IMR-90 (cell line): ENCODE measurements around the gene TRIM17. TPM values are rescaled to one million over a fixed set of nuclear protein-coding genes. Genes with fewer than 3 reads are reported as not detected.

ENCODE experiments used
- ATAC-seq: fragments of 200-7000 bp; cut with Tn5 transposase; 2 replicates; pipeline ENCODE4 v1.9.1; 2020; ENCODE audit warnings: low read depth, mild to moderate bottlenecking, moderate library complexity
- BruUV-seq: library from RNA; stranded (reverse); fragments of 400-500 nt; replicated peaks from 2 replicates; lab custom pipeline; 2021; lab: Mats Ljungman, UMichigan
- CTCF ChIA-PET: fragments of 300-600 bp; formaldehyde crosslinking; extraction: SDS; loops from one replicate; lab custom pipeline; 2021; ENCODE audit warnings: antibody characterized with exemption; lab: Yijun Ruan, JAX
- POLR2A ChIA-PET: fragments of 300-600 bp; sonication (Branson Sonifier 250); formaldehyde crosslinking; loops from one replicate; lab custom pipeline; 2022; ENCODE audit warnings: antibody characterized with exemption; ENCODE audit not compliant: unreplicated experiment; lab: Charles Lee
- DNase-seq: peaks from one replicate; pipeline ENCODE4 v3.0.0; 2013
- H2AFZ ChIP-seq: replicated peaks from 2 replicates; pipeline ENCODE3; 2013; ENCODE audit warnings: low read length, mild to moderate bottlenecking; ENCODE audit not compliant: poor library complexity
- H2AK5ac ChIP-seq: 2 replicates; pipeline ENCODE4 v1.6.1; 2013; ENCODE audit warnings: low read depth, low read length, inconsistent platforms
- H2AK9ac ChIP-seq: replicated peaks from 2 replicates; pipeline ENCODE3; 2013; ENCODE audit warnings: mild to moderate bottlenecking, low read depth, low read length, moderate library complexity; ENCODE audit not compliant: poor library complexity
- H2BK120ac ChIP-seq: 2 replicates; pipeline ENCODE4 v1.6.1; 2013; ENCODE audit warnings: low read depth, low read length, inconsistent platforms
- H2BK15ac ChIP-seq: 3 replicates; pipeline ENCODE4 v1.6.1; 2013; ENCODE audit warnings: low read depth, low read length, inconsistent platforms
- H2BK20ac ChIP-seq: 2 replicates; pipeline ENCODE4 v1.6.1; 2013; ENCODE audit warnings: low read depth, mild to moderate bottlenecking, inconsistent platforms, low read length, moderate library complexity
- H2BK5ac ChIP-seq: 2 replicates; pipeline ENCODE4 v1.6.1; 2013; ENCODE audit warnings: mild to moderate bottlenecking, low read depth, low read length, inconsistent platforms; ENCODE audit not compliant: poor library complexity, severe bottlenecking
- H3K14ac ChIP-seq: replicated peaks from 2 replicates; pipeline ENCODE4 v1.6.1; 2013; ENCODE audit warnings: low read depth, low read length, inconsistent platforms
- H3K18ac ChIP-seq: 2 replicates; pipeline ENCODE4 v1.6.1; 2013; ENCODE audit warnings: low read depth, low read length, control low read depth
- H3K23ac ChIP-seq: 2 replicates; pipeline ENCODE4 v1.6.1; 2013; ENCODE audit warnings: low read depth, low read length, inconsistent platforms
- H3K27ac ChIP-seq: 2 replicates; pipeline ENCODE4 v1.5.1; 2013; ENCODE audit warnings: mild to moderate bottlenecking, control low read depth, low read length; ENCODE audit not compliant: insufficient read depth
- H3K27me3 ChIP-seq: 2 replicates; pipeline ENCODE4 v1.6.1; 2013; ENCODE audit warnings: low read length; ENCODE audit not compliant: control insufficient read depth, insufficient read depth
- H3K36me3 ChIP-seq: 2 replicates; pipeline ENCODE4 v1.6.1; 2013; ENCODE audit warnings: low read length, mixed read lengths; ENCODE audit not compliant: control insufficient read depth, insufficient read depth
- H3K4ac ChIP-seq: 2 replicates; pipeline ENCODE4 v1.6.1; 2013; ENCODE audit warnings: low read depth, low read length, inconsistent platforms
- H3K4me1 ChIP-seq: 2 replicates; pipeline ENCODE4 v1.6.1; 2013; ENCODE audit warnings: low read length, mixed read lengths; ENCODE audit not compliant: control insufficient read depth, insufficient read depth
- H3K4me2 ChIP-seq: 2 replicates; pipeline ENCODE4 v1.6.1; 2013; ENCODE audit warnings: low read depth, mild to moderate bottlenecking, control low read depth, low read length, moderate library complexity
- H3K4me3 ChIP-seq: 2 replicates; pipeline ENCODE4 v1.5.1; 2013; ENCODE audit warnings: low read depth, mild to moderate bottlenecking, control low read depth, low read length, moderate library complexity; ENCODE audit not compliant: insufficient read depth
- H3K56ac ChIP-seq: 2 replicates; pipeline ENCODE4 v1.6.1; 2013; ENCODE audit warnings: low read length, inconsistent platforms; ENCODE audit not compliant: insufficient read depth; ENCODE audit errors: extremely low read depth
- H3K79me1 ChIP-seq, 2 experiments: 2 replicates each; pipeline ENCODE4 v1.6.1; 2013; ENCODE audit warnings: low read length in 2 of 2, inconsistent platforms in 1 of 2, low read depth in 1 of 2
- H3K9ac ChIP-seq: 2 replicates; pipeline ENCODE4 v1.6.1; 2013; ENCODE audit warnings: low read depth, low read length, control low read depth
- H3K9me1 ChIP-seq: 2 replicates; pipeline ENCODE4 v1.6.1; 2013; ENCODE audit warnings: low read length, inconsistent platforms; ENCODE audit not compliant: insufficient read depth
- H3K9me3 ChIP-seq: 2 replicates; pipeline ENCODE4 v1.6.1; 2013; ENCODE audit warnings: low read length; ENCODE audit not compliant: control insufficient read depth, insufficient read depth
- H4K20me1 ChIP-seq: 2 replicates; pipeline ENCODE4 v1.6.1; 2013; ENCODE audit warnings: low read length, inconsistent platforms; ENCODE audit not compliant: insufficient read depth
- H4K5ac ChIP-seq: 2 replicates; pipeline ENCODE4 v1.6.1; 2013; ENCODE audit warnings: mild to moderate bottlenecking, low read depth, low read length, control low read depth
- H4K8ac ChIP-seq, 2 experiments: 2 replicates each; pipeline ENCODE4 v1.6.1; 2013; ENCODE audit warnings: low read depth in 2 of 2, low read length in 2 of 2, control low read depth in 1 of 2, inconsistent platforms in 1 of 2
- H4K91ac ChIP-seq: 2 replicates; pipeline ENCODE4 v1.6.1; 2013; ENCODE audit warnings: low read depth, low read length, inconsistent platforms; ENCODE audit not compliant: insufficient read depth
- CEBPB ChIP-seq: IDR thresholded peaks from 2 replicates; pipeline ENCODE4 v1.6.1; 2012; ENCODE audit warnings: low read depth, low read length, improper control_type of control experiment
- FOS ChIP-seq: fragments of 150-350 bp; IDR thresholded peaks from 2 replicates; pipeline ENCODE4 v1.6.1; 2016; ENCODE audit warnings: low read depth, low read length
- WGBS, 2 experiments: methylation state at CpG; one replicate each; pipeline versions ENCODE4 v1.1.5 to v1.1.7; 2013; ENCODE audit warnings: missing lambda C conversion rate in 2 of 2; ENCODE audit not compliant: insufficient read length in 1 of 2; ENCODE audit errors: extremely low coverage in 2 of 2; 5-methylcytosine and 5-hydroxymethylcytosine counted together
- dilution Hi-C: fragments of 300-500 bp; cut with HindIII; formaldehyde crosslinking; loops from one replicate; pipeline ENCODE4 v1.14.3; 2018; ENCODE audit warnings: low sequenced_read_pairs; ENCODE audit not compliant: unreplicated experiment
- in situ Hi-C: fragments of 300-500 bp; cut with MboI; formaldehyde crosslinking; loops from 3 replicates; pipeline ENCODE4 v1.14.3; 2019; ENCODE audit warnings: low sequenced_read_pairs, inconsistent platforms, mixed read lengths
- intact Hi-C: fragments of 100-400 bp; cut with micrococcal nuclease; formaldehyde crosslinking; loops from 2 replicates; pipeline ENCODE4 v1.10.0; 2022
- polyA plus RNA-seq, 3 experiments: library from polyadenylated mRNA; depleted of rRNA; stranded (reverse); fragments of >200 nt; gene quantifications; 2 replicates each; pipeline ENCODE4 v1.2.3, GENCODE V29; 2012; ENCODE audit warnings: low replicate concordance in 1 of 3
- total RNA-seq: library from RNA; depleted of rRNA; stranded (reverse); fragments of >200 nt; gene quantifications from 2 replicates; pipeline ENCODE4 v1.2.3, GENCODE V29; 2012

Gene TRIM17
- total and polyA plus RNA-seq, 2 of the 4 experiments (the other 2 are of a cell fraction), result 0.39 TPM; not detected in 1

DNA sequence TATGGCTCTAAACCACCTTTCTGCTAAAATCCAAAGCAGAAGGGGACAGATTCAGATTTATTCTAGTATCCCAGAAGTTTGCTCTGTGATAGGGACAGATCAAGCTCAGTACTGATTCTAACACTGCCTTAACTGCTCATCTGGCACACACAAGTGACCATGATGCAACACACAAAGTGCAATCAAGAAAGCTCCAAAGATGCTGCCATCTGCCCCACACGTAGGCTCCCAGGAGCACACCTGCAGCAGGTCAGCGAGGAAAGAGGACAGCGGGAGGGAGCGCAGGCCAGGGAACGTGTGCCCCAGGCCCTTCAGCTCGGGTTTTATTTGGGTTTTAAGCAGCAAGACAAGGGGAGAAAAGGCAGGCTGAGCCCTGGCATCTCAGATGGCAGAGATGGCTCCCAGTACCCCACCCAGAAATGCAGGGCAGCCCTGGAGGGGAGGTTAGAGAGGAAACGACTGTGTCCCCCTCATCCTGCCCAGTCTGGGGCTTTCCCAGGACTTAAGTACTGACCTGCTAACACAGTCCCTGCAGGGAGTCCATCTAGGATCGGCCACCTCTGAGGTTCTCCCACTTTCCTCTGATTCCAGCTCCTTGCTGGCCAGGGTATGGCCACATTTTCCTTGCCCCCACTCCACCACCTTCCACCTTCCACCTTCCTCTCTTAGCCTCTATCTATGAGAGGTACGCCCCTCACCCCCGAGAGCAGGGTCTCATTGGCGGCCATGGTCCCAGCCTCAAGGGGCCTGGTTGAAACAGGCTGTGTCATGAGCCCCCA, 11.3 kb downstream of the TRIM17 start:
- peak overlapping the region; percentile 10 for H2BK5ac ChIP-seq
- H3K14ac ChIP-seq, result peak overlapping the region; percentile 78
- no peak overlapping the region for H2BK120ac ChIP-seq
- H2BK15ac ChIP-seq, result no peak overlapping the region
- 33% methylated on average over 7 of the region's 11 CpGs; no CpG with 5 or more reads in 1 of the 2 experiments for WGBS, 2 experiments
- H3K4ac ChIP-seq, result peak overlapping the region; percentile 73
- H3K4me3 ChIP-seq, result peak overlapping the region; percentile 73
- H4K20me1 ChIP-seq, result peaks cover 58% of the 10 kb centered on the region
- H3K27me3 ChIP-seq, result no peaks in the 10 kb centered on the region
- H4K5ac ChIP-seq, result peak overlapping the region; percentile 37; the same call in 1 of the 2 replicates
- peak overlapping the region in 1 of 2 experiments; percentile 7; a peak in 1 of 4 replicates for H4K8ac ChIP-seq
- peak overlapping the region; percentile 98 for H3K4me2 ChIP-seq
- ATAC-seq (no peak), DNase-seq (peak; percentile 20)
- ChIA-PET POLR2A (interaction anchor here (0.7 to 1.1 kb wide), 3 partner anchors 16 to 59 kb away, joined by 3 to 4 read pairs (median 3); no protein-coding TSS in a partner anchor), CTCF (no interaction called here)
- peaks cover 26 to 91% of the 10 kb centered on the region in 2 experiments for H3K79me1 ChIP-seq
- H4K91ac ChIP-seq, result peak overlapping the region; percentile 6; the same call in 1 of the 2 replicates
- in situ Hi-C loops, result no loop called here
- intact Hi-C loops, result no loop called here
- peak overlapping the region; percentile 38; the same call in 1 of the 2 replicates for H3K56ac ChIP-seq
- H2AFZ ChIP-seq, result peak overlapping the region; percentile 67
- peak overlapping the region; percentile 94 for H3K23ac ChIP-seq
- no TSS peak for BruUV-seq
- no peaks in the 10 kb centered on the region for H3K9me3 ChIP-seq
- TF ChIP-seq FOS, result no peak
- peak; percentile 67 for TF ChIP-seq CEBPB
- H3K9me1 ChIP-seq, result peaks cover 17% of the 10 kb centered on the region
- peaks cover 21% of the 10 kb centered on the region for H3K36me3 ChIP-seq
- H3K4me1 ChIP-seq, result peaks cover 17% of the 10 kb centered on the region
- H2AK5ac ChIP-seq, result peak overlapping the region; percentile 81
- H2BK20ac ChIP-seq, result no peak overlapping the region
- dilution Hi-C loops, result no loop called here
- H3K18ac ChIP-seq, result no peak overlapping the region
- H3K27ac ChIP-seq, result peak overlapping the region; percentile 86
- peak overlapping the region; percentile 95 for H2AK9ac ChIP-seq
- H3K9ac ChIP-seq, result peak overlapping the region; percentile 87
